Right lobe of liver (tissue), 6 donors: Measurements from ENCODE around the gene JAKMIP1. TPM values are rescaled to one million over a fixed set of nuclear protein-coding genes. Genes with fewer than 3 reads are reported as not detected.

Source experiments
- ATAC-seq, 4 donors: fragments of 200-7000 bp; cut with Tn5 transposase; one replicate each; pipeline ENCODE4 v1.9.1; 2020; ENCODE audit warnings: mild to moderate bottlenecking in 4 of 4, moderate library complexity in 4 of 4
- DNase-seq, 3 donors: peaks; one replicate each; pipeline ENCODE4 v3.0.0-alpha.2; 2020
- H3K27ac ChIP-seq, 3 donors: fragments of 200-600 bp; one replicate each; pipeline ENCODE4 v1.8.0; 2022
- H3K27me3 ChIP-seq, 2 donors: fragments of 200-600 bp; one replicate each; pipeline ENCODE4 v1.8.0; 2022
- H3K36me3 ChIP-seq, 4 donors: fragments of 200-600 bp; sonication (generic) in 1 of 4; one replicate each; pipeline versions ENCODE4 v1.5.1 to v1.8.0; 2017 to 2022; ENCODE audit warnings: control low read depth in 1 of 4
- H3K4me1 ChIP-seq, 4 donors: fragments of 200-600 bp; sonication (generic) in 1 of 4; one replicate each; pipeline versions ENCODE4 v1.5.1 to v1.8.0; 2017 to 2022; ENCODE audit warnings: control low read depth in 1 of 4
- H3K4me3 ChIP-seq, 3 donors: fragments of 200-600 bp; one replicate each; pipeline ENCODE4 v1.8.0; 2022
- H3K9me3 ChIP-seq, 4 donors: fragments of 200-600 bp; sonication (generic) in 1 of 4; one replicate each; pipeline versions ENCODE4 v1.5.1 to v1.8.0; 2017 to 2022; ENCODE audit warnings: control low read depth in 1 of 4
- POLR2A ChIP-seq: fragments of 450-650 bp; IDR thresholded peaks from one replicate; pipeline ENCODE4 v1.6.1; 2017; ENCODE audit warnings: antibody characterized with exemption, mild to moderate bottlenecking
- WGBS: methylation state at CpG from one replicate; pipeline ENCODE4 v1.1.6; 2018; ENCODE audit warnings: low coverage, low lambda C conversion rate; ENCODE audit not compliant: insufficient coverage; ENCODE audit errors: missing lambda C conversion rate; 5-methylcytosine and 5-hydroxymethylcytosine counted together
- intact Hi-C, 2 donors: fragments of 100-400 bp; cut with DNase I; formaldehyde crosslinking; loops; one replicate each; pipeline versions ENCODE4 v1.11.2 to v1.14.1; 2022
- total RNA-seq, 6 experiments: library from RNA; depleted of rRNA in 2 of 6; stranded (reverse); fragments of >200 nt in 2 of 6; fragmentation: NEBNext Ultra II Directional in 3 of 6; extraction: Animal tissue kit (Norgen Biotek cat#: 25700) in 3 of 6; gene quantifications; one replicate each; pipeline versions ENCODE4 v1.1.0 to v1.2.4, GENCODE V29; 2016 to 2023
- TF ChIP-seq, protein P1 (sequence below), 4 donors: fragments of 200-600 bp in 3 of 4; fragments of 450-650 bp in 1 of 4; IDR thresholded peaks; one replicate each; pipeline versions ENCODE4 v1.5.1 to v1.8.0; 2016 to 2022; ENCODE audit warnings: antibody characterized with exemption in 4 of 4, mild to moderate bottlenecking in 2 of 4
- donor health status: DM: no; HTN: yes; CAD: no.
- donor health status: DM: no; HTN: no; CAD: no.
- donor health status: DM: no; HTN: no; CAD: no.
- donor health status: DM: no; HTN: yes; CAD: no.
- donor health status: DM: no; HTN: yes; CAD: no.

Gene JAKMIP1
- total RNA-seq, 6 experiments from 2014 or later: 0.12 TPM; not detected in 5

GRCh38 chr4:6172093-6172926 is 28.0 kb downstream of the JAKMIP1 start:
- ATAC-seq: no peak
- no peaks in the 10 kb centered on the region for H3K9me3 ChIP-seq
- H3K27me3 ChIP-seq: no peaks in the 10 kb centered on the region
- H3K36me3 ChIP-seq: no peaks in the 10 kb centered on the region
- TF ChIP-seq, protein P1, sequence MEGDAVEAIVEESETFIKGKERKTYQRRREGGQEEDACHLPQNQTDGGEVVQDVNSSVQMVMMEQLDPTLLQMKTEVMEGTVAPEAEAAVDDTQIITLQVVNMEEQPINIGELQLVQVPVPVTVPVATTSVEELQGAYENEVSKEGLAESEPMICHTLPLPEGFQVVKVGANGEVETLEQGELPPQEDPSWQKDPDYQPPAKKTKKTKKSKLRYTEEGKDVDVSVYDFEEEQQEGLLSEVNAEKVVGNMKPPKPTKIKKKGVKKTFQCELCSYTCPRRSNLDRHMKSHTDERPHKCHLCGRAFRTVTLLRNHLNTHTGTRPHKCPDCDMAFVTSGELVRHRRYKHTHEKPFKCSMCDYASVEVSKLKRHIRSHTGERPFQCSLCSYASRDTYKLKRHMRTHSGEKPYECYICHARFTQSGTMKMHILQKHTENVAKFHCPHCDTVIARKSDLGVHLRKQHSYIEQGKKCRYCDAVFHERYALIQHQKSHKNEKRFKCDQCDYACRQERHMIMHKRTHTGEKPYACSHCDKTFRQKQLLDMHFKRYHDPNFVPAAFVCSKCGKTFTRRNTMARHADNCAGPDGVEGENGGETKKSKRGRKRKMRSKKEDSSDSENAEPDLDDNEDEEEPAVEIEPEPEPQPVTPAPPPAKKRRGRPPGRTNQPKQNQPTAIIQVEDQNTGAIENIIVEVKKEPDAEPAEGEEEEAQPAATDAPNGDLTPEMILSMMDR (IDR thresholded peaks at IDR 0.05): no peak
- no peak for TF ChIP-seq POLR2A
- no peak overlapping the region for H3K4me3 ChIP-seq
- H3K27ac ChIP-seq: no peak overlapping the region
- DNase-seq: no peak
- H3K4me1 ChIP-seq: no peaks in the 10 kb centered on the region
- WGBS: 22% methylated on average over 6 of the region's 9 CpGs
- intact Hi-C loops: no loop called here

- H3K9me3 ChIP-seq: no peaks in the 10 kb centered on the region
- no peaks in the 10 kb centered on the region for H3K4me1 ChIP-seq
- H3K36me3 ChIP-seq: no peaks in the 10 kb centered on the region
- no peak overlapping the region for H3K4me3 ChIP-seq
- intact Hi-C loops: no loop called here
- DNase-seq (no peak), ATAC-seq (no peak)
- TF ChIP-seq, protein P1 (IDR thresholded peaks at IDR 0.05): no peak
- no peak for TF ChIP-seq POLR2A
- H3K27me3 ChIP-seq: no peaks in the 10 kb centered on the region
- WGBS: 66% methylated on average over 3 of the region's 4 CpGs
- H3K27ac ChIP-seq: no peak overlapping the region
Measured at GRCh38 chr4:6169239-6169638, 31.1 kb downstream of the JAKMIP1 start.

- no peak overlapping the region for H3K27ac ChIP-seq
- H3K4me3 ChIP-seq: no peak overlapping the region
- TF ChIP-seq, protein P1 (IDR thresholded peaks at IDR 0.05): no peak
- no peak for TF ChIP-seq POLR2A
- H3K4me1 ChIP-seq: no peaks in the 10 kb centered on the region
- no peaks in the 10 kb centered on the region for H3K27me3 ChIP-seq
- intact Hi-C loops: no loop called here
- WGBS: 82% methylated on average over 6 of the region's 6 CpGs
- no peak for ATAC-seq
- no peaks in the 10 kb centered on the region for H3K36me3 ChIP-seq
- no peak for DNase-seq
- no peaks in the 10 kb centered on the region for H3K9me3 ChIP-seq
Measured at GRCh38 chr4:6165766-6166165, 34.6 kb downstream of the JAKMIP1 start.

GRCh38 chr4:6162885-6163284 is 37.5 kb downstream of the JAKMIP1 start:
- no peaks in the 10 kb centered on the region for H3K4me1 ChIP-seq
- H3K9me3 ChIP-seq: no peaks in the 10 kb centered on the region
- H3K27me3 ChIP-seq: no peaks in the 10 kb centered on the region
- no peaks in the 10 kb centered on the region for H3K36me3 ChIP-seq
- 65% methylated on average over 6 of the region's 6 CpGs for WGBS
- H3K4me3 ChIP-seq: no peak overlapping the region
- TF ChIP-seq POLR2A: no peak
- TF ChIP-seq, protein P1 (IDR thresholded peaks at IDR 0.05): no peak
- intact Hi-C loops: no loop called here
- no peak for ATAC-seq
- DNase-seq: no peak
- H3K27ac ChIP-seq: no peak overlapping the region
